GM20000 (cell line): ENCODE data around the gene GPRC5A.
"Not testable (repeated sequence)": the region's sequence is repeated elsewhere in the genome, so short reads cannot be mapped to it uniquely, and the experiment has no call there.

Source experiments
- DNase-seq: peaks from one replicate; pipeline ENCODE4 v3.0.0; 2012; ENCODE audit warnings: low spot score
- CTCF ChIP-seq: IDR thresholded peaks from 2 replicates; pipeline ENCODE4 v1.5.1; 2012; ENCODE audit warnings: mild to moderate bottlenecking, control low read depth; ENCODE audit errors: extremely low read depth, missing control alignments

Gene GPRC5A

GRCh38 chr12:12870465-12870864, 20.9 kb upstream of the GPRC5A start:
- no peak for TF ChIP-seq CTCF
- DNase-seq = no peak

GRCh38 chr12:12871587-12872138, 19.7 kb upstream of the GPRC5A start:
- no peak for TF ChIP-seq CTCF
- DNase-seq = no peak

- TF ChIP-seq CTCF = no peak
- no peak for DNase-seq
These were observed 19.0 kb upstream of the GPRC5A start for GRCh38 chr12:12872139-12872933.

GRCh38 chr12:12872934-12873275, 18.5 kb upstream of the GPRC5A start:
- TF ChIP-seq CTCF = no peak
- DNase-seq = no peak

- no peak for TF ChIP-seq CTCF
- no peak for DNase-seq
These were observed 17.3 kb upstream of the GPRC5A start for GRCh38 chr12:12874029-12874428.

- not testable (repeated sequence) for DNase-seq
These were observed 16.1 kb upstream of the GPRC5A start for GRCh38 chr12:12875301-12875700.

GRCh38 chr12:12877153-12877768, 14.1 kb upstream of the GPRC5A start:
- TF ChIP-seq CTCF = no peak
- DNase-seq = no peak
